GM19395 (cell line): ENCODE measurements around the gene ZBED4.
"Not testable (repeated sequence)": the region's sequence is repeated elsewhere in the genome, so short reads cannot be mapped to it uniquely, and the experiment has no call there.

Experiments used
- ATAC-seq: cut with Tn5 transposase; IDR thresholded peaks from one replicate; pipeline ENCODE4 v1.9.1; 2021; ENCODE audit warnings: mild to moderate bottlenecking, moderate library complexity; ENCODE audit not compliant: unreplicated experiment

Gene ZBED4

DNA sequence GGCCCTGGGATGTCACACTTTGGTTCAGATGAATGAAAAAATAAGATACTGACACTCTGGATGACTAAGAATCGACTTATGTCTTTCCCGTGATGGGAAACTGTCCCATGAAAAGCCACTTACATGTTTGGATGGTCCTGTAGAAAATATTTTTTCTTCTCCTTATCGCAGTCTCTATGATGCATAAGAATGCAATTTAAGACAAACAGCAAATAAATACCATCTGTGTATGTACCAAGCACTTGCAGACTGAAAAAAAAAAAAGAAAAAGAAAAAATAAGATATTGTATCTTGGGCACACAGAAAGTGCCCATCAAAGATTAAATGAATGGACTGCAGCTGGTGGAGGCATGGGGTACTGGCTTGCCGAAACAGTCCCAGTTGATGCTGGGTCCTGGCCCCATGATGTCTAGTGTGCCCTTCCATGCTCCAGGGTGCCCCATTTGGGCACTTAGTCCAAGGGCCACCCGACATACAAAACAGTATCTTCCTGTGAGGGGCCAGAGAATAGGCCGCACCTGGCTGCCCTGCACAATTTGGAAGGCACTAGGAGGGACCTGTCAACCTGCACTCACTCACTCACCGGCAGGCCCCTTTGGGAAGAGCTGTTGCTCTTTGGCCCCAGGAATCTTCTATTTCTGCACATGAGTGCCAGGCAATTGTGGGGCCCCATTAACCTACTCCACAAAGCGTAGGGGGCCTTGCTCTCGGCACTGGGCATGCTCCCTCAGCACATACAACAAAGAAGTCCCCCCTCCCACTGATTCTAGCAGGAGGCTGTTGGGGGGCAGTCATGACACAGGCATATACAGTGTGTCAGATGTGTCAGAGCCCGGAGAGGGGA lies 2.5 kb upstream of the ZBED4 start:
- ATAC-seq, result no peak

- not testable (repeated sequence) for ATAC-seq
These were observed 1.1 kb upstream of the ZBED4 start for GRCh38 chr22:49852568-49852897.

DNA sequence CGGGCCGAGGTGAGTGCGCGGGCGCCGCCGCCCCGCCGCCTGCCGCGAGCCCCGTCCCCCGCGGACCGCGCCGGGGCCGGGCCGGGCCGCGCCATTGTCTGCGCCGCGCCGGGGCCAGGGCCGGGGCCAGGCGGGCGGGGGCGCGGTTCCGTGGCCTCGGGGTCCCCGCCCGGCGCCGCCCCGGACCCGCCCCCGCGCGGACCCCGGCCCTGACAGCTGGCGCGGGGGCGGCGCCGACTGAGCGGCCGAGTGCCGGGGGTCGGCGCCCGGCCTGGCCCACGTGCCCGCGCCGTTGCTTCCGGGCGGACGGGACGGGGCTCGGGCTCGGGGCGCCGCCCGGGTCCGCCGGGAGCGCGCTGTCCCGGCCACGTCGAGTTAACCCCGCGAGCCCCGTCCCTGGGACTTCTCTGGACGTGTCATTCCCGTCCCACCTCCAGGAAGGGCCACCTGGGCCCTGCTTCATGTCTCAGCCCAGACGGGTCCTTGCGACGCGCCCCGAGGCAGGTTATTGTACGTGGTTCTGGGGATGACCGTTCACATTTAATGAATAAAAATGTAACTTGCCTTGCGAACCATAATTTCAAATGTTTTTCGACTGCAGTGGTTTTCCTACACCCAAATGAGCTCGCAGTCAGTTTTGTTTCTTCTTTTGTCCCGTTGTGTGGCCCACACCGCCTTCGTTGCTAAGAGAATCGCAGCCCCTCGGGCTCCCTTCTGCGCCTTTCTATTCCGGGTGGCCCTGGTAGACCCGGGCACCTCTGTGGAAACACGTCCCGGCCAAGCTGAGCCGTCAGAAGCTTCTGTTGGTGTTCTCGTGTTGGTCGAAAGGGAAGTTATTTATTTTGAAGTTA lies 562 bp downstream of the ZBED4 start:
- ATAC-seq, result peak; percentile 26

DNA sequence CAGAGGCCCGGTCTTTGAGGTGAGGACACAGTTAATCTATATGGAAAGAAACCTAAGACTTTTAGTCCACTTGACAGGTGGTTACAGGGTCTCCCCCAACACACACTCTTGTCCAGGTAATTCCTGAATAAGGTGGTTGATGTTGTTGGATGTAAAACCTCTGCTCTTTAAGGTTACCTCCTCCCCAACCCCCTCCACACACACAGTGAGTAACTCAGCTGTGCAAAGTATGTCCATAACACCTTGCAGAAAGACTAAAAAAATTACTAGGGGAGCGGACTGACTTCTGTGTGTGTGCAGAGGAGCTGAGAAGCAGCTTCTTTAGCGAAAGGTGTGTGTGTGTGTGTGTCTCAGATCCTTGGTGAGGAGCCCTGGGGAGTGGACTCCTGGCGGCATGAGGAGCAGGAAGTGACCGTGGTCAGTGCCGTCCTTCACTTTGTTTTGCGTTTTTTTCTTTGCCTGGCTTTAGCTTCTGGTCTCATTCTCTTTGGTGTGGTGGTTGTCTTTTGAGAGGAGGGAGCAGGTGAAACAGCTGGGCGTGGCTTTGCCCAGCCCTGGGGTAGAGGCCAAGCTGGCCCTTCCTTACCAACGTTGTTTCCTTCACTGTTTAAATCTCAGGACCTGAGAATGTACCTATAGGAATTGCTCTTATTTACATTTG lies 1.7 kb downstream of the ZBED4 start:
- no peak for ATAC-seq

DNA sequence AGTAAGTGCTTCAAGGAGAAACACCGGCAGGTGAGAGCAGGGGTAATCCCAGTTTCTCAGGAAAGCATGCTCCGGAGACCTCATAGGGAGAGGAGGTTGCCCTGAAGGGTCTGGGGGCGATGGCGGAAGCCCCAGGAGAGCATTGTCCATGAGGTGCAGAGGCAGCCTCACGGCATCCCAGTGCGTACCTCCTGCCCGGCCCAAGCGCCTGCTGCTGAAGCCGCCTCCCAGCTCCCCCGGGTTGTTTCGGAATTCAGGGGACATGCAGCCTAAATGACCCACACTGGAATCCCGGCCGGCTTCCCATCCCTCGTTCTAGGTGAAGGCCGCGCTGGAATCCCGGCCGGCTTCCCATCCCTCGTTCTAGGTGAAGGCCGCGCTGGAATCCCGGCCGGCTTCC lies 2.7 kb downstream of the ZBED4 start:
- ATAC-seq, result no peak

- ATAC-seq, result no peak
These were observed 3.3 kb downstream of the ZBED4 start for GRCh38 chr22:49856766-49857618.

DNA sequence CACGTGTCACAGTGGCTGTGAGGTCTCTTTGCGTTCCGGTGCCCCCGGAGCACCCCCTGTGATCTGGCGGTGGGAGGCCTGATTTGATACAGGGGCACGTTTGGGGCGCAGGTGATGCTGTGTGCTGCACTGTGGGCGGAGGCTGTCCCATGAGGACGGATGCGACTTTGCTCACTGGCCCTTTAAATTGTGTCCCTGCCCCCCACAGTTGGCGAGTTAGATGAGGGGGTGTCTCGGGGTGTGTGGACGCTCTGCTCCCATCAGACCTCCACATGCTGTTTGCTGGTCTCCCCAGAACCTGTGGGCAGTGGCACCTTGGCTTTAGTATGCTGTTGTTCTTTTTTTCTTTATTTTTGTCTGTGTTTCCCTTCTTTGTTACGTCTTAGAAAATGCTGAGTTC lies 5.2 kb downstream of the ZBED4 start:
- no peak for ATAC-seq

GRCh38 chr22:49861642-49862495 lies 8.2 kb downstream of the ZBED4 start:
- no peak for ATAC-seq

- no peak for ATAC-seq
These were observed 8.8 kb downstream of the ZBED4 start for GRCh38 chr22:49862496-49862776.

DNA sequence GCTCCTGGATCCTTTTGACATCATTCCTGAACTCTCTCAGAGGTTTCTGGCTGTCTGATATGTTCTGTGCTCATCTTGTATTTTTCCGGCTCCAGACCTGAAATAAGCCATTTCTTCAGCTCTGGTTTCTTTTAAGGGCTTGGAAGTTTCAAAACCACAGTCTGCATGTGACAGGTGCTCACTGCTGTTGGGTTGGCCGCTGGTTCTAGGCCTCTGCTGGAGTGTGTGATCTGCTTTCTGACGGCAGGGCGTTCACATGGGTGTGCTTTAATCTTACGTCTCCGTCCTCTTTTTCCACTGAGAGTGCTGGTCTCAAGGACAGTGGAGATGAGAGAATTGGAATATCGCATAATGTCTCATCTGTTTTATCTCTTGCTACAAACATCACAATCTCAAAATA lies 10.3 kb downstream of the ZBED4 start:
- ATAC-seq, result no peak

GRCh38 chr22:49865156-49865555 lies 11.5 kb downstream of the ZBED4 start:
- no peak for ATAC-seq

DNA sequence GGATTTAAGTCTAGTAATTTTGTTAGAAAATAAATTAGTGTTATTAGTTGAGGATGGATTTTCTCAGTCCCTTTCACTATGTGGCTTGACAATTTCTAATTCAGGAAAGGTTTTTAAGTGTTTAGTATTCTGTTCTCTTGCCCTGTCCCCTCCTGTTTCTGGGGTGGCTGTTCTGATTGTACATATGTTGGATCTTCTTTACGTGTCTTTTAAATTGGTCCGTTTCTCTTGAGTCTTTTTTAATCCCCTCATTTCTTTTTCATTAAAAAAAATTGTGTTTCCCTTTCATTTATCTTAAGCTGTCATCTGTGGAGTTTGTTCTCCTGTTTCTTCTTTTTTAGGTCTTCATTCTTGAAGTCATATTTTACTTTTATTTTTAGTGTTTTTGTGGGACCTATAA lies 12.5 kb downstream of the ZBED4 start:
- no peak for ATAC-seq

- no peak for ATAC-seq
These were observed 13.0 kb downstream of the ZBED4 start for GRCh38 chr22:49866646-49867045.

DNA sequence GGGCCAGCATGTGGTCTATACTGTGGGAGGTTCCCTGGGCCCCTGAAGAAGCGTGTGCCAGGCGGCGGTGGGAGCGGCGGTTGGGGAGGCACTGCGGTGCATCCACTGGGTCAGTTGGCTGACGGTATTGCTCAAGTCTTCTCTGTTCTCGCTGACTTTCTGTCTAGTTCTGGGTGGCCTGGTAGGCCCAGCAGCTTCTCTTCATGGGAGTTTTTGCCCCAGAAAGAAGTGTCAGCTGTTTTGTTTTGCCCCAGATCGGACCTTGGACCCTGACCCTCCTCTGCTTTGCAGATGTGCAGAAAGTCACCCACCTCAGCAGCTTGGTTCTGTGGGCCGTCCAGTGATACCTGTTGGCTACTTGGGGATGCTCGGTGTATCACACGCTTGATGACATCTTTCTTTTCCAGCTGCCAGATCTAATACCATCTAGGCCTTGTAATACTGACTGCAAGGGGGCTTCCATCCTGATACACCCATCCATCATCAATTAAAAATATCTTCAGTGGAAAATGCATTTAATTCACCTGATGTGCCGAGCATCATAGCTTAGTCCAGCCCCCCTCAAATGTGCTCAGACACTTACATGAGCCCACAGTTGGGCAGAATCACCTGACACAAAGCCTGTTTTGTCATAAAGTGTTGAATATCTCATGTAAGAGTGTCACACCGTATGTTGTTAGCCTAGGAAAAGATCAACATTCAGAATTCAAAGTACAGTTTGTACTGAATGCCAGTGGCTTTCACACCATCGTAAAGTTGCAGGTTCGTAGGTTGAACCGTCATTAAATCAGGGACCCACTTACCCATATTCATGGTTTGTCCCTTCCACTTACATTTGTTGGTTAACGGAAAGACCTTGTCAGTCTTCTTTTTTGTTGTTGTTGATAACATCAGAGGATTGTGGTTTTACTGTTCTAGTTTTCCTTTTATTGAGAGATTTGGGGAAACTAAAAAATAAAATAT lies 13.9 kb downstream of the ZBED4 start:
- no peak for ATAC-seq

DNA sequence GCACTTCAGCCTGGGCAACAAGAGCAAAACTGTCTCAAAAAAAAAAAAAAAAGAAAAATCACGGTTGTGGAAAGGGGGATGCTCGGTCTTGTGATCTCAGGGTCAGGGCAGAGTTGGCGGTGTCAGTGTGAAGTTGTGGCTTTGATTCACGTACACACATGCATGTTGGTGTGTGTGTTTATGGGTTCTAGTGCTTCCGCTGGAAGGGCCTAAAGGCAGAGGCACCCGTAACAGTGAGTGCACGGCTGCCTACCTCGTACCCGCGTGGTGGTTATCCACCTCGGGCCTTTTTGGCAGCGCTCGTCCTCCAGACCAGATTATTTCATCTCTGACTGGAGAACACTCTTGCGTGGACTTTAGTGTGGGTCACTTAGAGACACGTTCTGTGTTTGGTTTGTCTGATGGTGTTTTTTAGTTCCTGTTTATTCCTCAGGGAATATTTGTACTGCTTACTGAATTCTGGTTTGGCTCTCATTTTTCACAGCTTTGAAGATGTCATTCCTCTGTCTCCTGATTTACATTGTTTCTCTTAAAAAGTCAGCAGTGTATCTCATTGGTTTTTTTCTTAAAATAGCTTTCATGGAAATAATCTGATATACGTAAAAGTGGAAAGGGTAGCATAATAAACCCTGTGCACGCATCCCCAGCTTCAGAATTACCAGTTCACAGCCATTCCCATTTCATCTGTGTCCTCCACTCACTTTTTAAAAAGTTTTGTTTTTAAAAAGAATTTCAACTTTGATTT lies 15.6 kb downstream of the ZBED4 start:
- no peak for ATAC-seq

- ATAC-seq, result no peak
These were observed 16.4 kb downstream of the ZBED4 start for GRCh38 chr22:49869845-49870712.

GRCh38 chr22:49871482-49871881 lies 17.8 kb downstream of the ZBED4 start:
- no peak for ATAC-seq
